ENCODE results near the gene MRPS18B.

DNA sequence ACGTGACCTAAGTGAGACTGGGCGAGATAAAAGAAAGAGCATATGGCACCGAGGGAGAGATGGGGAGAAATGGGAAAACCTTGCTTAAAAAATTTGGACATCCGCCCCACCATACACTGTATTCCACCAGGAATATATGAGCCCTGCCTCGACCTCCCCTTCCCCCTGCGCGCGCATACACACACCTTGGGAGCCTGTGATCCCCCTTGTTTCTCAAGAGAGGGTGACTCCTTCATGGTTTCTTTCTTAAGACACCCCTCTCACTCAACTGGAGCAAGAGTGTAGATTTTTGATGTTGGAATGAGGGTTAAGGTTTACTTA is 45.9 kb upstream of the MRPS18B start:
- TF ChIP-seq, protein P1, sequence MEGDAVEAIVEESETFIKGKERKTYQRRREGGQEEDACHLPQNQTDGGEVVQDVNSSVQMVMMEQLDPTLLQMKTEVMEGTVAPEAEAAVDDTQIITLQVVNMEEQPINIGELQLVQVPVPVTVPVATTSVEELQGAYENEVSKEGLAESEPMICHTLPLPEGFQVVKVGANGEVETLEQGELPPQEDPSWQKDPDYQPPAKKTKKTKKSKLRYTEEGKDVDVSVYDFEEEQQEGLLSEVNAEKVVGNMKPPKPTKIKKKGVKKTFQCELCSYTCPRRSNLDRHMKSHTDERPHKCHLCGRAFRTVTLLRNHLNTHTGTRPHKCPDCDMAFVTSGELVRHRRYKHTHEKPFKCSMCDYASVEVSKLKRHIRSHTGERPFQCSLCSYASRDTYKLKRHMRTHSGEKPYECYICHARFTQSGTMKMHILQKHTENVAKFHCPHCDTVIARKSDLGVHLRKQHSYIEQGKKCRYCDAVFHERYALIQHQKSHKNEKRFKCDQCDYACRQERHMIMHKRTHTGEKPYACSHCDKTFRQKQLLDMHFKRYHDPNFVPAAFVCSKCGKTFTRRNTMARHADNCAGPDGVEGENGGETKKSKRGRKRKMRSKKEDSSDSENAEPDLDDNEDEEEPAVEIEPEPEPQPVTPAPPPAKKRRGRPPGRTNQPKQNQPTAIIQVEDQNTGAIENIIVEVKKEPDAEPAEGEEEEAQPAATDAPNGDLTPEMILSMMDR (IDR thresholded peaks at IDR 0.05), result no peak
- TF ChIP-seq EP300 (IDR thresholded peaks at IDR 0.05), result no peak

All from upper lobe of left lung (tissue), 4 donors.